GM04503 (cell line): Measurements from ENCODE around the gene RASGRP3.
"Not testable (repeated sequence)": the region's sequence is repeated elsewhere in the genome, so short reads cannot be mapped to it uniquely, and the experiment has no call there.

ENCODE experiments used
- DNase-seq: peaks from one replicate; pipeline ENCODE4 v3.0.0-alpha.2; 2012; ENCODE audit warnings: low read depth

The RASGRP3 gene, protein sequence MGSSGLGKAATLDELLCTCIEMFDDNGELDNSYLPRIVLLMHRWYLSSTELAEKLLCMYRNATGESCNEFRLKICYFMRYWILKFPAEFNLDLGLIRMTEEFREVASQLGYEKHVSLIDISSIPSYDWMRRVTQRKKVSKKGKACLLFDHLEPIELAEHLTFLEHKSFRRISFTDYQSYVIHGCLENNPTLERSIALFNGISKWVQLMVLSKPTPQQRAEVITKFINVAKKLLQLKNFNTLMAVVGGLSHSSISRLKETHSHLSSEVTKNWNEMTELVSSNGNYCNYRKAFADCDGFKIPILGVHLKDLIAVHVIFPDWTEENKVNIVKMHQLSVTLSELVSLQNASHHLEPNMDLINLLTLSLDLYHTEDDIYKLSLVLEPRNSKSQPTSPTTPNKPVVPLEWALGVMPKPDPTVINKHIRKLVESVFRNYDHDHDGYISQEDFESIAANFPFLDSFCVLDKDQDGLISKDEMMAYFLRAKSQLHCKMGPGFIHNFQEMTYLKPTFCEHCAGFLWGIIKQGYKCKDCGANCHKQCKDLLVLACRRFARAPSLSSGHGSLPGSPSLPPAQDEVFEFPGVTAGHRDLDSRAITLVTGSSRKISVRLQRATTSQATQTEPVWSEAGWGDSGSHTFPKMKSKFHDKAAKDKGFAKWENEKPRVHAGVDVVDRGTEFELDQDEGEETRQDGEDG

DNA sequence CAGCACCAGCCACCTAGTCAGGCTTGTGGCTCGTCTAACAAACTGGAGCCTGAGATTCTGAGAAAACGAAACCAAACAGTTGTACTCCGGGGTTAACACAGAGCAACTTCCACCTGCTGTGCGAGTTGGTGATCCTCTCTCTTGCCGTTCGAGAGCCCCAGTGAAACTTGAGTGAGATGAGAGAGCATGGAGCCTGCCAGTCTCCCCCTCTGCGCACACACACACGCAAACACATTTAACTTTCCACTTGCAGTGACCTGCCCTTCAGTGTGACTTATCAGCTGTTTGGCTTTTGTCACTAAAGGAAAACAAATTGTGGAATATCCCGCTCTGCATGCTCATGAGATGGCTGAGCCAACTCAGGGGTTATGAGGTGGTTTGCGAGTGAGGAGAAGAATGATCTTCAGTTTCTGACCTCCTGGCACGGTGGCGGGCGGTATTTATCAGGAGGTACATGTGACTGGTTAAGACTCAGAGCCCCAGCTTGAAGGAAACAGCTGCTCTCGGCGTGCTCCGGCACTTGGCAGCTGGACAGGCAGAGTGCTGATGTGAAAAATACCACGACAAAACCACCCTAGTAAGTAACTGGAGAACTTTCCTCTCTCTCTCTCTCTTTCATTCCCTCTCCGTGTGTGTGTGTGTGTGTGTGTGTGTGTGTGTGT lies at the start of gene RASGRP3:
TSS of gene RASGRP3 (plus strand) at position 519 of the 662 bp plus-strand sequence. CDS start 38,488 bp downstream, outside the sequence.
- DNase-seq = peak; percentile 87

DNA sequence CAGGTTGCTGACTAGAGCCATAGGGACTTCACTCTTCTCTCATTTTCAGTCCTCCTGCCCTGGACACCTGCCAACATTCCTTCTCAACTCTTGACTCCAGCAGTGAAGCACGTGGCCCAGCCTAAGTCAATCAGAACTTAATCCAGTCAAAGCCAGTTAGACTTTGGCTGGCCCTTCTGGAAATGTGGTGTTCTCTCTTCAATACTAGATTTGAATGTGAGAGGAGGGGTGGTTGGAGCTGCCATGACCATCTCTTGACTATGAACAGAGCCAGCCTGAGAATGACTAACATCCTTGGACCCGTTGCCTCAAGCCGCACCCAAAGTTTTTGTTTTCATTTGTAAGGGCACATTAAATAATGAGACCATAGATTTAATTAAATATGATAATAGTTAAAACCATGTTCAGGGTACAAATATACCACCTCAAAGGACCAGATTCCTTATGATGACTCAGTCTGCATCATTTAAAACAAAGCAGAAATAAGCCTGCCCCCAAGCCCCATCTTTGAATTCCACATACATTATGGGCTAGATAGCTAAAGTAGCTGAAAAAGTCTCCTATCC lies 49.7 kb upstream of the RASGRP3 start:
- no peak for DNase-seq

DNA sequence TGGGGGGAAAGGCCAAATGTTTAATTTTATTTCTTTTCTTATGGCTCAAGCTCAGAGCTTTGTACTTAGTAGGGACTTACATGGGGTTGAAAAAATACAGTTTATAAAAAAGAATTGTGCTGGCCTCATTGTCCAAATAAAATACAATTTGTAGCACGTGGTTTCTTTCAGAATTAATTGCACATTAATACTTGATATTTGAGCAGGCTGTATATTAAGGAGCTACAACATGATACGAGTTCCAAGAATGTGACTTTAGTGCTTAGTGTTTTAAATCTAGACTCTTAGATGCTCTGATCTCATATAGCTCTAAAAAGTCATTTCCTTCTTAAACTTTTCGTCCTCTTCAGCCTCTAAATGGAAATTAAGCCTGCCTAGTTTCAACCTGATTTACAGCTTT lies 46.4 kb upstream of the RASGRP3 start:
- DNase-seq = no peak

DNA sequence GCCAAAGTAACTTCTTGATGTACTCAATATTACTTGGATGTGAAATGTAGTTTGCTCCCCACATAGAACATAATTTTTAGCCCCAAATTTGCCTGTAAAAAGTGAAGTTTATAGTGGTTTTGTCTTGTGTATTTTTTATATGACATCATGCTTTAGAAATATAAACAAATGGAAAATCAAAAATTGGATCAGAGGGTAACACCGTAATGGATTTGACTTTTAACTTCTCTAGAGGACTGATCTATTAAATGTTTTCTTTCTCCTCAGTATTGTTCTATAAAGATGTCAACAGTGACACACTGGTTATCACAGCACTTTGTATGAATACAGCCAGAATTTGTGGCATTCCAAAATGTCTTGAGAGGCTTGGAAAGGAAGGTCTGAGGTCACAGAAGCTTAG lies 45.6 kb upstream of the RASGRP3 start:
- no peak for DNase-seq

DNA sequence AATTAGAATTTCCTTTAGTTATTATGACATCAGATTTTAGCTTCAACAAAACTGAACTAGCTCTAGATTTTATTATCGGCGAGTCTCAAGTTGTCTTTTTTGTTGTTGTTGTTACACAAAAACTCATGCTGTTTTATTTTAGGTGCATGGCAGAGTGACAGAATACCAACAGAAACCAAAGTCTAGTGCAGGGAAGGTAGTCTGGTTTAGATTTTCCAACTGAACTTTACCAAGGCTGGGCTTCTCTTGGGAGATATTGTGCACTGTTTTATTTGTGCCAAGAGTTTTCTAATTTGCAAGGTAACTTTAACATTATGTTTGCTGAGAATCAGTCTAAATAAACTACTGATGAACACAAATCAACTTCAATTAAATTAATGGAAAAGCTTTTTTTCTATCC lies 43.6 kb upstream of the RASGRP3 start:
- DNase-seq = no peak

DNA sequence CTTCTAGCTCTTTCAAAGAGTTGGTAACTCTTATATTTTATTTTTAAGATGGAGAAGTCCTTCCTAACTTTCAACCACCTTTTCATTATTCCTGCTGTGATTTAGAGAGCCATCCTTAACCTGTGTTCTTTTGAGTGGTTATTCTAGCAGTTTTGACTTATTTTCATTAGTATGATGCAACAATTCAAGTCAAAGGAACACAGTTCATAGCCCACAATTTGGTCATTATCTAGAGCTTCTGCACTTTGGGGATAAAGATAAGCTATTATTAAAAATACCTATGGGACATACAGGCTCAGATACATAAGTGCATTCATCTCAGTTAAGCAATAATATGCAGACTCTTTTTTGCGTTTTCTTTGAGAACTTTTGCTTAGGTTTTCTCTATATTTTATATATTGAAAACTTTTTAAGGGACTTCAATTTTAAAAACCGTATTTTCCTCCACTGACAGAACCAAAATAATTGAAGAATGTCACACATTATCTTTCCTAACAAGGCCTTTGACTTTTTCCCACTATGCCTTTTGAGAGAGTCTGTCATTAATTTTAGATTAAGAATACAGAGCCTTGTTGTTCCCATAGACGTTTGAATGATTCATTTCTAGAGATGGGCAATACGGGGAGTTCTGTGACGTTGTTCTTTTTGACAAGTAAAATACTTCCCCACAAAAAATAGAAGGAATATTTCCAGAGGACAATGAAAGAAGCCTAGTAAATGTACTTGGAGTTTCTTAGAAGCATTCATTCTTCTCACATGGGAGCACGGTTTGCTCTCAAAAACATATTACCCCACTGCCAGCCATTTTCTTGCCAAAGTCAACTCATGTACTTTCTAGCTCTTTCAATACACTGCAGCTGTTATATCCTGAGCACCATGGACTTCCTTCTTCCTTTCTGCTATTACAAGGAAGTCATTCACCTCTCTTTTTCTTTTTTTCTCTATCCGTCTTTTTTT lies 42.9 kb upstream of the RASGRP3 start:
- no peak for DNase-seq

DNA sequence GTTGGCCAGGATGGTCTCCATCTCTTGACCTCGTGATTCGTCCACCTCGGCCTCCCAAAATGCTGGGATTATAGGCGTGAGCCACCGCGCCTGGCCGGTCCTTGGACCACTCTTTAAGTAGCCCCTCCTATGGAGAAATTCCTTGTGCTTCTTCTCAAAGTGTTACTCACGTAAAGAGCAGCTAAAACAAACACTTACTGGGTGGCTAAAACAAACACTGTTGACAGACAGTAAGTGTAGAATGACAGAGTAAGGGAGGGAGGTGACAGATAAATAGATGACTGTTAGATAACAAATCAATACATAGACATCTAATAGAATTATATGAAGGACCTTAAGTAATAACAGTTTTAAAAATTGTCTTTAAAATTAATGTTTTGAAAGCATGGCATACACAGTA lies 40.9 kb upstream of the RASGRP3 start:
- no peak for DNase-seq

DNA sequence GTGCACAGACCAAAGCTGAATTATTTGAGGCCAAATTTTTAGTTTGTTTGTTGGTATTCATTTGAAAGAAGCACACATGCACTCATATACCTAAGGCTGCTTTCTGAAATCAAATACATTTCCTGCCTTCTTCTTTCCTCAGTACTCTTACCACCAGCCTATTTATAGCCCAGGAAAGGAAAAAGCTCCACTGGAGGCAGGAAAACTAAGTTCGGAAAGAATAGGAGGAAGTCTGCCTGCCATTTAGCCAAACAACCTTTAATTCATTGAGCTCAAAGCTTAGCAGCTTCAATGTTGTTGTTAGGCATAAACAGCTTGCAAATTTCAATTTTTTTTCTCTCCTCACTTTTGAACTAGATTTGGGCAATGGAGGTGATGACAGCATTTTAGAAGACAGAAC lies 40.4 kb upstream of the RASGRP3 start:
- no peak for DNase-seq

DNA sequence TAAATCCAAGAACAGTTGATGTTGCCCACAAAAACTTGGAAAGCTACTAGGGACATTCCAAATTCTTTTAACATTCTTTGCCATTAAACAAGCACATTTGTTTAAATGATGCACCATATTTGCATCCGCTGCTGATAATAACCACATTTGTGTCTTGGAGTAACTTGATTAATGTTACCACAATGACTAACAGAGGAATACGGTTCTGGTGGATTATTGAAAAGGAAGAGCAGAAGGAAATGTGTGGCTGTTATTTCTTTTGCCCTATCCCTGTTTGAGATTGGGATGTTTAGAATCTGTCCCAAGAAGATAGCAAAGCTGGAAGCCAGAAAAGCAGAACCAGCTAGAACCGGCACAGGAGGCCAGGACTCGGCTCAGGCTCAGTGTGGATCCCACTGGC lies 39.2 kb upstream of the RASGRP3 start:
- DNase-seq = peak; percentile 96

DNA sequence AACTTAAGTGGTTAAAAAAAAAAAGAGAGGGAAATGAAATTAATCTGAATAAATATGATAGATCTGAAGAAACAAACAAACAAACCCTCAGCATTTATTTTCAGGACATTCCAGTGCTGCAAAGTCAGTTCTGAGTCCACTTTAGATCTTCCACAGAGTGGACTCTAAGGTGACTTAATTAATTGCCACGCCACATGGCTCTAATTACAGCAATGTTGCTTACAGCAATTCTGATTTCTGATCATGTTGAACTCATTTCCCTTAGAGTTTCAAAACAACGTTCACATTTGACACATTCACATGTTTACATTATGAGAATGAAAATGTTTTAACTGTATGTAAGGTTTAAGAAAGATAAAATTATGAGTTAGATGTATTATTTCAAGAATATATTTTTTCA lies 38.6 kb upstream of the RASGRP3 start:
- no peak for DNase-seq

DNA sequence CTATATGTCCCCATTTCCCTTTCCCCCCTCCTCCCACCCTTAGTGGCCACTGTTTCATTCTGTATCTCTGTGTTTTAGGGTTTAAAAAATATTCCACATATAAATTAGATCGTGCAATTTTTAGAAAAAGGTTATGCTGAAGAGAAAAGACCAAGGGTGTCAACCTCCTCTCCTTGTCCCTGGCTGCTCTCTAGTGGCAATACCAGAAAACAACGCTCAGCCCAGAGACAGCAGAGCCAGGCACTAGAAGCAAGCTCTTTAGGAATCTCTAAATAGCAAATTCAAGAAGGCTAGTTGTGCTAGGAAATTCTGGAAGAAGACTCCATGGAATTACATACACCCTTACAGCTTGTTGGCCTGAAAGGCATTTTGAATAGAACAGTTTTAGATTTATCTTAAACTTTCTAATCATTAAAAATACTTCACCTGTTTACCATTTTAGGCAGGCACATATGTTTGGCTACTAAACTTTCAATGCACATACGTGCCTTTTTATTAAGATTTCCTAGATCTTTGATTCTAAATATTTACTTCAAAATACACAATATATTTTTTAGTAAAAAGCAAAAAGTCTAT lies 35.1 kb upstream of the RASGRP3 start:
- DNase-seq = no peak

DNA sequence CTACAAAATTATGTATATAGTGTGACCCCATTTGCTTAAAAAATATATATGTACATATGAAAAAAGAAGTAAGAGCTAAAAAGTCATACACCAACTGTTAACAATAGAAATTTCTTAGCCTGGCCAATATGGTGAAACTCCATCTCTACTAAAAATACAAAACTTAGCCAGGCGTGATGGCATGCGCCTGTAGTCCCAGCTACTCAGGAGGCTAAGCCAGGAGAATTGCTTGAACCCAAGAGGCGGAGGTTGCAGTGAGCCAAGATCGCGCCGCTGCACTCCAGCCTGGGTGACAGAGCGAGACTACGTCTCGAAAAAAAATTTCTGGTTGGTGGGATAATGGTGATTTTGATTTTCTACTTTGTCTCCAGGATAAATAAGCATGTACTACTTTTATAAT lies 34.4 kb upstream of the RASGRP3 start:
- not testable (repeated sequence) for DNase-seq

DNA sequence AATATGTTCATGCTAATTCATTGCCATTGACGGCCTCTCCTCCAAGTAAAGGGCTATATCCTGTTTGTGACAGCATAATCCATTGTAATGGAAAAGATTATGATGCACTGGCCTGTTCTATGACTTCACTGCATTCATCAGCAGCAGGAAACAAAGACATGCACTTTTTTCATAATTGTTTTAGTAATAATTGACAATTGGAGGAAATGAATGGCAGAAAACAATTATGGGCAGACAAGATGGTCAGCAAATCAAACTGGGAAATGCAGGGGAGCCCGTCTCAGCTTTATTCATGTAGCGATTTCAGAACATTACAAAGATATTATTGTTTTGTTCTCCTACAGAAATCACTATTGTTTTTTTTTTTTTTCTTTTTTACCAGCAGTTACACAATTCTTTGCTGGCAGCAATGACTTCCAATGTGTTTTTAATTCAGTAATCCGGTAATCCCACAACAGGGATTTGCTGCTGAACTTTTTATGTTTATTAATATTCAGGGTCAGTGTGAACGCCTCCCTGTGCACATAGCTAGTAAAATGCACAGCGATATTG lies 33.8 kb upstream of the RASGRP3 start:
- no peak for DNase-seq

DNA sequence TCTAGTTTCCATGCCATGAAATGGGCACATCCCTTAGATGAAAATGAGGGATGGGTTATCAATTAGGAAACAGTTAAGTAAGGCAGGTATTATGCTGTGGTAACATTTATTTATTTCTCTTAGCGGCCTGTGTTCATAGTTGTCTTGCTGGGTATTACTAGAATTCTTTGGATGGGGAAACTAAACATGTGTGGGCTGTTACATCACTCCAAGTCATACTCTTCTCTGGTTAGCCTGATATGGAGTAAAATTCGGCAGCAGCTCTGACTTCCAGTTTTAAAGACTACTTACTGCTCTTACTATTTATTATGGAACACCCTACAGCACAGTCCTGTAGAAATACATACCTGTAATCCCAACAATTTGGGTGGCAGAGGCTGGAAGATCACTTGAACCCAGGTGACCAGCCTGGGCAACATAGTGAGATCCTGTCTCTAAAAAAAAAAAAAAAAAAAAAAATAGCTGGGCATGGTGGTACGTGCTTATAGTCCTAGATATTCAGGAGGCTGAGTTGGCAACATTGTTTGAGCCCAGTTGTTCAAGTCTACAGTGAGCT lies 33.1 kb upstream of the RASGRP3 start:
- DNase-seq = no peak

DNA sequence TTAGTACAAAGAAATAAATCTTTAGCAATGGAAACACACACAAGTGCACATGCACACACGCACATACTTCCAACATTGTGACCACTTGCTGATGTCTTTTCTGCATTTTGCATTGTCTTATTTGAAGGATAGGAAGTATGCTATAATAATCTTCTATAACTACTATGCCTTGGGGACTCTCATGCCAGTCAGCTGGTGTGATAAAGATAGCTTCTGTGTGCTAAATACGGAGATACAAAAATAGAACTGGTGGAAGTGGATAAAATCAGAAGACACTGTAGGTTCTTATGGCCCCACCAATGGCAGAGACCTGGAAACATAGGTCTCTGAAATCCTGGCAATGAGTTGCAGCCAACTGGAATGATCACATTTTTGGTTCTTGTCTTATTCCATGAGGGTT lies 31.5 kb upstream of the RASGRP3 start:
- no peak for DNase-seq

DNA sequence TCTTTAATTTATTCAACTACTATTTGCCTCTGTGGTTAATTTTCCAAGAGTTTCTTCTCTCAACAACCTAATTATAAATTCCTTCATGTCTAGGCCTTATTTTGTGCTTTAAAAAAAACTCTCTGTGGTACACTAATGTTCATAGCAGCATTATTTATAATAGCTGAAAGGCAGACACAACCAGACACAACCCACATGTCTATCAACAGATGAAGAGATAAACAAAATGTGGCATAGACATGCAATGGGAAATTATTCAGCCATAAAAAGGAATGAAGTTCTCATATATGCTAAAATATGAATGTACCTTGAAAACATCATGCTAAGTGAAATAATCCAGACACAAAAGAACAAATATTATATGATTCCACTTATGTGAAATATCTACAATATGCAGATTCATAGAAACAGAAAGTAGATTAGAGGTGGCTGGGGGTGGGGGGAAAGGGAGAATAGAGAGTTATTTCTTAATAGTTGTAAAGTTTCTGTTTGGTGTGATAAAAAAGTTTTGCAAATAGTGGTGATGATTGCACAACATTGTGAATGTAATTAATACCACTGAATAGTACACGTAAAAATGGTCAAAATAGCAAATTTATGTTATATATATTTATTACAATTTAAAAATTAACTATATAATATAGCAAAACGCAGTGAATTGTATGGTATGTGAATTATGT lies 28.1 kb upstream of the RASGRP3 start:
- DNase-seq = no peak

DNA sequence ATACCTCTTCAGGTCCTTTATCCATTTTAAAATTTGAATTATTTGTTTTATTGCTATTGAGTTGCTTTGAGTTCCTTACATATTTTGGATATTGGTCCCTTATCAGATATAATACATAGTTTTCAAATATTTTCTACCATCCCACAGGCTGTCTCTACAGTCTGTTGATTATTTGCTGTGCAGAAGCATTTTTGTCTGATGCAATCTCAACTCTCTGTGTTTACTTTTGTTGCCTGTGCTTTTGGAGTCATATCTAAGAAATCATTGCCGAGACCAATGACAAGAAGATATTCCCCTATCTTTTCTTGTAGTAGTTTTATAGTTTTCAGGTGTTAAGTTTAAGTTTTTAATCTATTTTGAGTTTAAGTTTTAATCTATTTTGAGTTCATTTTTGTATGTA lies 25.2 kb upstream of the RASGRP3 start:
- no peak for DNase-seq

DNA sequence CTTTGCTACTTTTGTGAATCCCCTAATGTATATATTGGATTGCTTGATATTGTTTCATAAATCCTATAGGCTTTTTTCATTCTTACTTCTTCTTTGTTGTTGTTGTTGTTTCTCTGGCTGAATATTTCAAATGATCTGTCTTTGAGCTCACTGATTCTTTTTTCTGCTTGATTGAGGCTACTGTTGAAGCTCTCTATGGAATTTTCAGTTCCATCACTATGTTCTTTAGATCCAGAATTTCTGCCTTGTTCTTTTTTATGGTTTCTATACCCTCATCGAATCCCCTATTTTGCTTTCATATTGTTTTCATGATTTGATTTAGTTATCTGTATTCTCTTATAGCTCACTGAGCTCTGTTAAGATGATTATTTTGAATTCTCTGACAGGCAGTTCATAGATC lies 24.6 kb upstream of the RASGRP3 start:
- DNase-seq = no peak

DNA sequence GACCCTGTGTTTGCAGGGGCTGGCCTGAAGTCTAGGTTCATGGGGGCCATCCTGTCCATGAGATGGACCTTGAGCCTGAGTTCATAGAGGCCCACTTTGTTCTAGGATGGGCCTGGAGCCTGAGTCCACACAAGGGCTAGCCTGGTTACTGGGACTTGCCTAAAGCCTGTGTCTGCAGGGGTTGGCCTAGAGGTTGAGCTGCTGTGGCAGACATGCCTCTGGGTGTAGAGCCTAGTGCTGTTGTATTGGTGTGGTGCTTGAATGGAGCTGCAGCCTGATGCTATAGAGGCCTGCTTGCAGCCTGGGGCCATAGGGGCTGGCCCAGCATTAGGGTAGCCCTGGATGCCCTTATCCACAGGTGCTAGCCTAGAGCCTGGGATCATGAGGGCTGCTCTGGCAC lies 23.9 kb upstream of the RASGRP3 start:
- DNase-seq = no peak

DNA sequence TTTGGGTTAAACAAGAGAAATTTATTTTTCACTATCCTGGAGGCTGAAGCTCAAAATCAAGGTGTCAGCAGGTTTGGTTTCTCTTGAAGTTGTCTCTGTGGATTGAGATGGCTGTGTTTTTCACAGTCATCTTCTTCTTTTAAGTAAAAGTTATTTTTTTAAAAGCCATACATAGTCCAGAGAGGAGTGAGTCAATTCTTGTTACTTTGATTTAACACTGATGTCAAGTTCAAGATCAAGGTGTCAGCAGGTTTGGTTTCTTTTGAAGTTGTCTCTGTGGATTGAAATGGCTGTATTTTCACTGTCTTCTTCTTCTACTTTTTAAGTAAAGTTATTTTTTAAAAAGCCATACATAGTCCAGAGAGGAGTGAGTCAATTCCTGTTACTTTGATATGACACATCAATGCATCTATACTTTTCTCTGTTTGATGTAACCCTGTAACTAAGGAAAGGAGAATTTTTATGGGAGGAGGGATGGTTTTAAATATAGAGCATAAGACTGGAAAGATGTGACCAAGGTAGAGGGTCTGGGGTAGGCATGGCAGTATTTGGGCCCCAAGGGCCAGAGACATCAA lies 22.5 kb upstream of the RASGRP3 start:
- no peak for DNase-seq
